AG09309 (cell line): ENCODE results near the gene PSD2.

Experiments
- DNase-seq: peaks from one replicate; pipeline ENCODE4 v3.0.0-alpha.2; 2010; ENCODE audit warnings: low read depth
- H3K4me3 ChIP-seq: 2 replicates; pipeline ENCODE4 v1.5.1; 2011; ENCODE audit warnings: mild to moderate bottlenecking, low read depth, low read length, moderate library complexity; ENCODE audit not compliant: control insufficient read depth
- TF ChIP-seq, protein P1 (sequence below): IDR thresholded peaks from 2 replicates; pipeline ENCODE4 v1.5.1; 2011; ENCODE audit warnings: mild to moderate bottlenecking, low read depth, low read length, inconsistent platforms; ENCODE audit not compliant: insufficient read depth, control insufficient read depth; ENCODE audit errors: missing control alignments

Gene PSD2

DNA sequence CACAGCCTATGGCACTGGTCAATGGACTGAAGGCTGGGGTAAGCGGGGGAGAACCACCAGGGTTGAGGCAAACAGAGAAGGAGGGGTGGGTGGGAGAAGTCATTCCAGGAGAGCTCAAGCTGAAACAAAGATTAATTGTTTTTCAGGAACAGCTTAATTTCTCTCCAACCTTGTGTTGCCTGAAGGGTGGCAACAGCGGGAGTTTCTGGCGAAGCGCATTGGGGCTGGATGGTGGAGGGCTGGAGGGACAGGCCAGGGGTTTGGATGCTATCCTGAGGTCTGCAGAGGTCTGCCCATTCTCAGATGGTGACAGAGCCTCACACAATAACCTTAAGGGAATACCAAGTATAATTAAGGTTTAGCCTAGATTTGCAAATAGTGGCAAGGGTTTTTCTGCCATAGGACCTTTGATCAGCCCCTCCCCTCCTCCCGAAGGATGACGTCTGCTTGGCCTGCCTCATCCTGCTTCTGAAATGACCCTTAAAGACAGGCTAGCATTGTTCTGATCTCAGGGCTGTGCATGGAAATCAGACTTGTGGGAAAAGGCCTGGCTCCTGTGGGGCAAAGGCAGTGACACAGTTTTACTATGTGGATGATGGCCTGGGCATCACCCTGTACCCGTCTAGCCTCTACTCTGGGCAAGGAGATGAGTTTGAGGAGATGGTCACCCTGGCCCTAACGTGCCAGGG, 32.7 kb downstream of the PSD2 start:
- TF ChIP-seq, protein P1, sequence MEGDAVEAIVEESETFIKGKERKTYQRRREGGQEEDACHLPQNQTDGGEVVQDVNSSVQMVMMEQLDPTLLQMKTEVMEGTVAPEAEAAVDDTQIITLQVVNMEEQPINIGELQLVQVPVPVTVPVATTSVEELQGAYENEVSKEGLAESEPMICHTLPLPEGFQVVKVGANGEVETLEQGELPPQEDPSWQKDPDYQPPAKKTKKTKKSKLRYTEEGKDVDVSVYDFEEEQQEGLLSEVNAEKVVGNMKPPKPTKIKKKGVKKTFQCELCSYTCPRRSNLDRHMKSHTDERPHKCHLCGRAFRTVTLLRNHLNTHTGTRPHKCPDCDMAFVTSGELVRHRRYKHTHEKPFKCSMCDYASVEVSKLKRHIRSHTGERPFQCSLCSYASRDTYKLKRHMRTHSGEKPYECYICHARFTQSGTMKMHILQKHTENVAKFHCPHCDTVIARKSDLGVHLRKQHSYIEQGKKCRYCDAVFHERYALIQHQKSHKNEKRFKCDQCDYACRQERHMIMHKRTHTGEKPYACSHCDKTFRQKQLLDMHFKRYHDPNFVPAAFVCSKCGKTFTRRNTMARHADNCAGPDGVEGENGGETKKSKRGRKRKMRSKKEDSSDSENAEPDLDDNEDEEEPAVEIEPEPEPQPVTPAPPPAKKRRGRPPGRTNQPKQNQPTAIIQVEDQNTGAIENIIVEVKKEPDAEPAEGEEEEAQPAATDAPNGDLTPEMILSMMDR: no peak
- no peak overlapping the region for H3K4me3 ChIP-seq

DNA sequence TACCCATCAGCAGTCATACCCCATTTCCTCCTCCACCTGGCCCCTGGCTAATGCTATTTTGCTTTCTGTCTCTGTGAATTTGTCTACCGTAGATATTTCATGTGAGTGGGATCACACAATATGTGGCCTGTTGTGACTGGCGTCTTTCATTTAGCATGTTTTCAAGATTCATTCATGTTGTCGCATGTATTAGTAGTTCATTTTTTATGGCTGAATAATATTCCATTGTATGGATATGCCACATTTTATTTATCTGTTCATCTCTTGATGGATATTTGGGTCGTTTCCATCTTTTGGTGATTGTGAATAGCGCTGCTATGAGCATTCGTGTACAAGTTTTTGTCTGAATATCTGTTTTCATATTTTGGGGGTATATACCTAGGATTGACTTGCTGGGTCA, 33.9 kb downstream of the PSD2 start:
- TF ChIP-seq, protein P1: no peak
- no peak overlapping the region for H3K4me3 ChIP-seq
- DNase-seq: no peak

More for the DNA sequence above, 32.7 kb downstream of the PSD2 start:
- no peak for DNase-seq

DNA sequence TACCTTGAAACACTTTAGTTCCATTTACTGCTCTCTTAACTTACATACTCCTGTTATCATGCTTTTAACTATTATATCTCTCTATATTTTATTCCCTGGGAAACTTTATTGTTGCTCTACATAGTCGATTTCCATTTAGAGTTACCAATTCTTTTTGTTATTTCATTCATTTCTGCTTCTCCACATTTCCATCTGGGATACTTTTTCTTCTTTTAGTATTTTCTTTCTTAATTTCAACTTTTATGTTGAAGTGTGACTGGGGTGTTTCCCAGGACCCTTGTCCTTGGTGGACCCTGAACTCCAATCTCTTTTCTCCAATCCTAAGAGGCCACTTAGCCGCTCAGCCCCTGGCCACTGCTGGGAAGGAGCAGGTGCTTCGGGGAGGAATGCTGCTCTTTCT, 36.0 kb downstream of the PSD2 start:
- no peak overlapping the region for H3K4me3 ChIP-seq
- no peak for DNase-seq
- TF ChIP-seq, protein P1: no peak

DNA sequence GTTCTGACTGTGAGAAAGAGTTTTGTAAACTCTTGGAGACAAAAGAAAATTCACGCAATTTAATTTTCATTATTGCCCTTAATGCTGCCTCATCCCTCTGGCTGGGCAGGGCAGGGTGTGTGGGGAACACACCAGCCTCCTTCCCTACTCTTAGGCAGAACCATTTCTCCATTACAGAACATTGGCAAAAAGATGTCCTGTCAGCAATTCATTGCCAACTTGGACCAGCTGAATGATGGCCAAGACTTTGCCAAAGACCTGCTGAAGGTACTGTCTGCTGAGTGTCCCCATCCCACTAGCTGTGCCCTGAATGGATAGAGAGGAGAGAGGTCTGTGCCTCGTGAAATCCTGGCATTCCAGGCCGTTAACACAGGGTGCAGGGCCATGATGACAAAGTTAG, 37.9 kb downstream of the PSD2 start:
- TF ChIP-seq, protein P1: no peak
- no peak overlapping the region for H3K4me3 ChIP-seq
- DNase-seq: no peak

DNA sequence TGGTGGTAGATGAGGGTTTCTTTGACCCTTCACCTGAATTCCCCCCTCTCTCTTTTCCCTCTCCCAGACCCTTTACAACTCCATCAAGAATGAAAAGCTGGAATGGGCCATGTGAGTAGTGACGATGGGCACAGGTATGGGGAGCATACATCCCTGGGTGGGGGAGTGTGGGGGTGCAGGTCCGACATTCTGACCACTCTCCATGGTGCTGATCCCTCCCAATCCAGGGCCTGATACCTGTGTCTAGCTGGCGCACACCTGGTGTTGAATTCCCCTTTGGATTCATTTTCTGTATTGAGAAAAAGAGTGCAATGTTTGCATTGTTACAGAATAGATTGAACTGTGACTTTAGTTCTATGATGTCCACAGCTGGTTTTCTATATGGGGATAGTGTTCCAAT, 40.0 kb downstream of the PSD2 start:
- TF ChIP-seq, protein P1: no peak
- no peak for DNase-seq
- H3K4me3 ChIP-seq: no peak overlapping the region

DNA sequence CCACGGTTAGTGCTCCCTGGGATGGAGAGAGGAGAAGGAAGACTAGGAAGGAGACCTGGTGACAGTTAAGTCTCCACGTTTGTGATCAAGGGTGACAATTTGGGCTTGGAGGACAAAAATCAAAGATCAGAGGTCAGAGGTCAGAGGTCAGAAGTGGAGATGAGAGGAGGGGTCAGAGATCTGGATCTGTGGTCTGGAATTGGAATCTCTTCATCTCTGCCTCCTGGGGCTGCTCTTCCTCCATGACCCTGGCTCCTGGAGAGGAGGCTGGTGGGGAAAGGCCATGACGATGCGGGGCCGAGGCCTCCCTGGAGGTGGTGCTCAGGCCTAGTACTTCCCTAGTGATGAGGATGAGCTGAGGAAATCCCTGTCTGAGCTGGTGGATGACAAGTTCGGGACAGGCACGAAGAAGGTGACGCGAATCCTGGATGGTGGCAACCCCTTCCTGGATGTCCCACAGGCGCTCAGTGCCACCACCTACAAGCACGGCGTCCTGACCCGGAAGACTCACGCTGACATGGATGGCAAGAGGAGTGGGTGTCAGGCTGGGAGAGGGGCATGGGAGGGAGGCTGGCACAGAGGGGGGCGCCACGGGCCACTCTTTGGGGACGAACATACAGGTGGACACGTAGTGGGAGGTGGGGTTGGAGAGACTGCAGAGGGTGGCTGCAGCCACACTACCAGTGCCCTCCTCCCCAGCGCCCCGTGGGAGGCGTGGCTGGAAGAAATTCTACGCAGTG, 41.0 kb downstream of the PSD2 start:
- H3K4me3 ChIP-seq: no peak overlapping the region
- DNase-seq: no peak
- TF ChIP-seq, protein P1: no peak
